C1 segment of cervical spinal cord (tissue), 14 donors: Measurements from ENCODE around the gene PIP5K1C.

Experiments used
- DNase-seq, 14 donors: peaks; one replicate each; lab custom pipeline; 2025; lab: John Stamatoyannopoulos, UW

The PIP5K1C gene

GRCh38 chr19:3721887-3722442, 21.7 kb upstream of the PIP5K1C start:
- no peak for DNase-seq

GRCh38 chr19:3721131-3721886, 21.0 kb upstream of the PIP5K1C start:
- peak in 9 of 14 donors; percentile 0 to 34 (median 19) for DNase-seq

GRCh38 chr19:3720349-3720917, 20.2 kb upstream of the PIP5K1C start:
- no peak for DNase-seq

GRCh38 chr19:3719868-3720267, 19.6 kb upstream of the PIP5K1C start:
- DNase-seq, result no peak

GRCh38 chr19:3716147-3716668, 15.9 kb upstream of the PIP5K1C start:
- DNase-seq, result no peak

GRCh38 chr19:3712663-3713611, 12.7 kb upstream of the PIP5K1C start:
- DNase-seq, result no peak

GRCh38 chr19:3710265-3710812, 10.1 kb upstream of the PIP5K1C start:
- peak in 7 of 14 donors; percentile 8 to 29 (median 20) for DNase-seq

- DNase-seq, result no peak
Observed at GRCh38 chr19:3708207-3708931, 8.1 kb upstream of the PIP5K1C start, which contains the start of gene TJP3. TSS of gene TJP3 (plus strand) at chr19:3708384. CDS start at chr19:3728433, 20,049 bp downstream.

- no peak for DNase-seq
Observed at GRCh38 chr19:3707868-3708206, 7.6 kb upstream of the PIP5K1C start.

GRCh38 chr19:3701200-3701599, 932 bp upstream of the PIP5K1C start:
- DNase-seq, result no peak

- peak in 1 of 14 donors; percentile 41 for DNase-seq
Observed at GRCh38 chr19:3699741-3700241, 477 bp downstream of the PIP5K1C start.

- DNase-seq, result peak in 13 of 14 donors; percentile 4 to 84 (median 50)
Observed at GRCh38 chr19:3698974-3699740, 1.1 kb downstream of the PIP5K1C start.

- DNase-seq, result no peak
Observed at GRCh38 chr19:3698386-3698950, 1.8 kb downstream of the PIP5K1C start.

- no peak for DNase-seq
Observed at GRCh38 chr19:3697671-3698385, 2.4 kb downstream of the PIP5K1C start.

- no peak for DNase-seq
Observed at GRCh38 chr19:3697094-3697493, 3.2 kb downstream of the PIP5K1C start.

- DNase-seq, result no peak
Observed at GRCh38 chr19:3696660-3696995, 3.6 kb downstream of the PIP5K1C start.

GRCh38 chr19:3695986-3696659, 4.1 kb downstream of the PIP5K1C start:
- peak in 1 of 14 donors; percentile 87 for DNase-seq

- no peak for DNase-seq
Observed at GRCh38 chr19:3695124-3695733, 5.0 kb downstream of the PIP5K1C start.
